Measurements from ENCODE around the gene OPCML. TPM values are rescaled to one million over a fixed set of nuclear protein-coding genes. Genes with fewer than 3 reads are reported as not detected.

Gene OPCML
- total RNA-seq, 1 experiment from 2014 or later, result not detected

- in situ Hi-C loops (cut with HindIII; ENCODE audit: low pct_unique_long_range_greater_than_20kb, low sequenced_read_pairs) (no loop called here), intact Hi-C loops (cut with micrococcal nuclease; ENCODE audit: unreplicated experiment) (no loop called here)
- H3K4me1 ChIP-seq (ENCODE audit: control insufficient read depth, insufficient read depth, low read length), result no peaks in the 10 kb centered on the region
- no peaks in the 10 kb centered on the region for H3K36me3 ChIP-seq (ENCODE audit: control insufficient read depth, insufficient read depth, low read length)
- TF ChIP-seq POLR2AphosphoS5 (IDR thresholded peaks at IDR 0.05; ENCODE audit: low read depth, low read length) (no peak), TCF7L2 (IDR thresholded peaks at IDR 0.05; ENCODE audit: low read depth, low read length) (no peak), SIN3A (IDR thresholded peaks at IDR 0.05; ENCODE audit: borderline replicate concordance, insufficient read depth, low read depth, low read length) (no peak), CTCF (IDR thresholded peaks at IDR 0.05) (no peak), REST (IDR thresholded peaks at IDR 0.05; ENCODE audit: insufficient read depth in 1 of 2, low read depth in 2 of 2, low read length in 1 of 2) (no peak)
- DNase-seq (ENCODE audit: low read depth, low spot score) (no peak), ATAC-seq (no peak)
- POLR2A ChIA-PET, result no interaction called here
- no peak overlapping the region for H3K27ac ChIP-seq (ENCODE audit: low read length)
- no peaks in the 10 kb centered on the region for H3K9me3 ChIP-seq (ENCODE audit: control insufficient read depth, insufficient read depth, low read depth, low read length)
- no peak overlapping the region for H3K4me3 ChIP-seq (ENCODE audit: low read depth in 2 of 2, low read length in 2 of 2)
- BruUV-seq (replicated peaks), result no TSS peak
- CTCF ChIA-PET, result no interaction called here
- H3K27me3 ChIP-seq (ENCODE audit: control insufficient read depth, insufficient read depth, low read length), result no peaks in the 10 kb centered on the region
These were observed 861.2 kb downstream of the OPCML start for GRCh38 chr11:132670921-132671675.

- CTCF ChIA-PET, result no interaction called here
- ATAC-seq, result no peak
- BruUV-seq (replicated peaks), result no TSS peak
- H3K4me1 ChIP-seq (ENCODE audit: control insufficient read depth, insufficient read depth, low read length), result no peaks in the 10 kb centered on the region
- no peak for DNase-seq (ENCODE audit: low read depth, low spot score)
- POLR2A ChIA-PET, result no interaction called here
- H3K27ac ChIP-seq (ENCODE audit: low read length), result no peak overlapping the region
- in situ Hi-C loops (cut with HindIII; ENCODE audit: low pct_unique_long_range_greater_than_20kb, low sequenced_read_pairs), result no loop called here
- H3K4me3 ChIP-seq (ENCODE audit: low read depth in 2 of 2, low read length in 2 of 2), result no peak overlapping the region
- no peak for TF ChIP-seq POLR2AphosphoS5 (IDR thresholded peaks at IDR 0.05; ENCODE audit: low read depth, low read length)
- no peak for TF ChIP-seq SIN3A (IDR thresholded peaks at IDR 0.05; ENCODE audit: borderline replicate concordance, insufficient read depth, low read depth, low read length)
- no peak for TF ChIP-seq REST (IDR thresholded peaks at IDR 0.05; ENCODE audit: insufficient read depth in 1 of 2, low read depth in 2 of 2, low read length in 1 of 2)
- TF ChIP-seq TCF7L2 (IDR thresholded peaks at IDR 0.05; ENCODE audit: low read depth, low read length), result no peak
- no peak for TF ChIP-seq CTCF (IDR thresholded peaks at IDR 0.05)
- no peaks in the 10 kb centered on the region for H3K36me3 ChIP-seq (ENCODE audit: control insufficient read depth, insufficient read depth, low read length)
- no peaks in the 10 kb centered on the region for H3K27me3 ChIP-seq (ENCODE audit: control insufficient read depth, insufficient read depth, low read length)
- intact Hi-C loops (cut with micrococcal nuclease; ENCODE audit: unreplicated experiment), result no loop called here
- H3K9me3 ChIP-seq (ENCODE audit: control insufficient read depth, insufficient read depth, low read depth, low read length), result no peaks in the 10 kb centered on the region
These were observed 862.4 kb downstream of the OPCML start for GRCh38 chr11:132669949-132670348.
